HG03060 (cell line): ENCODE data around the gene SV2B.

Experiments
- ATAC-seq: cut with Tn5 transposase; IDR thresholded peaks from one replicate; pipeline ENCODE4 v1.9.1; 2021; ENCODE audit warnings: low read depth, moderate number of reproducible peaks; ENCODE audit not compliant: unreplicated experiment

The SV2B gene

GRCh38 chr15:91102546-91103330 lies 2.7 kb downstream of the SV2B start:
- ATAC-seq, result no peak

GRCh38 chr15:91104111-91104510 lies 4.1 kb downstream of the SV2B start:
- no peak for ATAC-seq

- no peak for ATAC-seq
Measured at GRCh38 chr15:91108421-91108820, 8.4 kb downstream of the SV2B start.

GRCh38 chr15:91109885-91110284 lies 9.8 kb downstream of the SV2B start:
- no peak for ATAC-seq

- ATAC-seq, result no peak
Measured at GRCh38 chr15:91110407-91110806, 10.3 kb downstream of the SV2B start.

- ATAC-seq, result no peak
Measured at GRCh38 chr15:91113030-91113429, 13.0 kb downstream of the SV2B start.

- no peak for ATAC-seq
Measured at GRCh38 chr15:91114301-91114700, 14.2 kb downstream of the SV2B start.

- peak; percentile 90 for ATAC-seq
Measured at GRCh38 chr15:91116113-91117067, 16.3 kb downstream of the SV2B start.

- no peak for ATAC-seq
Measured at GRCh38 chr15:91117375-91117774, 17.3 kb downstream of the SV2B start.

- no peak for ATAC-seq
Measured at GRCh38 chr15:91118817-91119590, 18.9 kb downstream of the SV2B start.

GRCh38 chr15:91122296-91122695 lies 22.2 kb downstream of the SV2B start:
- no peak for ATAC-seq

GRCh38 chr15:91124132-91124531 lies 24.1 kb downstream of the SV2B start:
- no peak for ATAC-seq

- no peak for ATAC-seq
Measured at GRCh38 chr15:91125162-91125561, 25.1 kb downstream of the SV2B start.

- no peak for ATAC-seq
Measured at GRCh38 chr15:91126080-91126479, 26.0 kb downstream of the SV2B start.

- no peak for ATAC-seq
Measured at GRCh38 chr15:91127236-91127955, 27.3 kb downstream of the SV2B start.

- no peak for ATAC-seq
Measured at GRCh38 chr15:91128016-91128415, 28.0 kb downstream of the SV2B start.

- ATAC-seq, result no peak
Measured at GRCh38 chr15:91129436-91129835, 29.4 kb downstream of the SV2B start.

GRCh38 chr15:91132079-91132478 lies 32.0 kb downstream of the SV2B start:
- ATAC-seq, result no peak

GRCh38 chr15:91133511-91133910 lies 33.5 kb downstream of the SV2B start:
- no peak for ATAC-seq
